Stimulated activated CD4-positive, alpha-beta T cell treated with anti-CD3 and anti-CD28 coated beads, Interleukin-2, amount 100 ng/mL, for 4 hours (primary cell): ENCODE measurements around the gene BSN.
A peak's percentile ranks its signal among the peaks of the same experiment; 100 is the strongest.

Experiments
- DNase-seq: peaks from one replicate; pipeline ENCODE4 v3.0.0-alpha.2; 2020; ENCODE audit warnings: low read depth

BSN gene

GRCh38 chr3:49717211-49717958, 163.1 kb downstream of the BSN start:
- DNase-seq: no peak

DNA sequence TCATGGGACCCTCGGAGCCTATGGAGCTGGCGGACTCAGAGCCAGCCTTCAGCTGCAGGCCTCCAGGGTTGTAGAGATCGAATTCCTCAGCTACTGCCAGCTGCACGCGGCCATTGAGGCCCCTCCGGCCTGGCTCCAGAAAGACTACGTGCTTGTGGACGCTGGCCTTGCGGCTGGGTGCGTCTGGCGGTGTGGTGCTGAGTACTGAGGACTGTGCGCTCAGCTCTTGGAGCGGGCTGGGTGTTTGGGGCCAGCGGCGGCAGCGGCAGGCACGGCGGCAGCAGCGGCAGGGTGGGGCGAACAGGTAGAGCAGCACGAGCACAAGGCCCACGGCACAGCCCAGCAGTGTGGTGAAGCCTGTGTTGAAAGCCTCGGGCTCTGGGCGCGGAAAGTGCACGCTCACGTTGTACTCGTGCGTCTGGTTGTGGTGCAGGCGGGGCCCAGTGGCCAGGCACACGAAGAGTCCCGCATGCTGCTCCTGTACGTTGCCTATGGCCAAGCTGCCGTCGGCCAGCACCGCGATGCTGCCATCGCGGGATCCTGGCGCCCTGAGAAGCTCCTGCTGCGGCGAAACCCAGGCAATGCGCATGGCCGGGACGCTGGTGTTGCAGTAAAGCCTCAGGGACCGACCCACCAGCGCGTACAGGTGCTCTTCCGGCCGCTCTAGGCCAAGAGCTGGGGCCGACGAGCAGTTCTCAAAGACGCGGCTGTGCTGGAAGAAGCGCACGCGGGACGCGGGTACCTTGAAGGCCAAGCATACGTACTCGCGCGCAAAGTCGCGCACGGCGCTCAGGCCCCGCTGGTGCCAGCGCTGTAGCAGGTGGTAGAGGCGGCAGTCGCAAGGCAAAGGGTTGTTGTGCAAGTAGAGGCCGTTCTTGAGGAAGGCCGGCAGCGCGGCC, 163.9 kb downstream of the BSN start:
- DNase-seq: no peak

DNA sequence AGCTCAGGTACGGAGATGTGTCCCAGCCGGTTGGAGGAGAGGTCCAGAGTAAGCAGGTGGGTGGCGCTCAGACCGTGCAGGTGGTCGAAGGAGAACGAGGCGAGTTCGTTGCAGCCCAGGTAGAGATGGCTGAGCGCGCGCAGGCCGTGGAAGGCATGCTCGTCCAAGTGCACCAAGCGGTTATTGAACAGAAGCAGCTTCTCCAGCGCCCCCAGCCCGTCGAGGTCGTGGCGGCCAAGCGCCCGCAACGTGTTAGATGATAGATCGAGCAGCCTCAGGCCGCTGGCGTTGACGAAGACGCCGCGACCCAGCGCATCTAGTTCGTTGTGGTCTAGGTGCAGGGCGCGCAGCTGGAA, 164.6 kb downstream of the BSN start:
- no peak for DNase-seq

GRCh38 chr3:49719214-49719884, 165.1 kb downstream of the BSN start, which contains the start of gene AMIGO3:
AMIGO3 (minus strand) TSS chr3:49719684; CDS start chr3:49719465, 219 bp downstream.
- DNase-seq: peak; percentile 79
